Activated CD8-positive, alpha-beta memory T cell treated with anti-CD3 and anti-CD28 coated beads, Interleukin-2, amount 50 U/mL, for 4 hours (primary cell): ENCODE data around the gene ATG2A.

Experiments
- DNase-seq: peaks from one replicate; pipeline ENCODE4 v3.0.0-alpha.2; 2020

Gene ATG2A

GRCh38 chr11:64883575-64883974, 33.4 kb downstream of the ATG2A start:
- no peak for DNase-seq

DNA sequence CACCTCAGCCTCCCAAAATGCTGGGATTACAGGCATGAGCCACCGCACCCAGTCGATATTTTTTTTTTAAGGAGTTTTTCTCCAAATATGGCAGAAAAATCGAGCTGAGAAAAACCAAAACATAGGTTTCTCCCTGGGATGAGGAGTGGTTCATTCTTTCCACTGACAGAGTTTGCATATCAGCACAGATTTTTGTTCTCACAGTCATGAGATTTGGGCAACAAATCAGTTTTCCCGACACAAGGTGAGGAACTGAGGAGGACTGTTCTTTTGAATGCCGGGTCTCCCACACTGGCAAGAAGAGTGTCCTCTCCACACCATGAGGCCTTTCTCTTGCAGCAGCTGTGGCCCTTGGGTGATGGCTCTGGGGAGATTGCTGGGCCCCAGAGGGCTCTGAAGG, 34.8 kb downstream of the ATG2A start:
- no peak for DNase-seq

DNA sequence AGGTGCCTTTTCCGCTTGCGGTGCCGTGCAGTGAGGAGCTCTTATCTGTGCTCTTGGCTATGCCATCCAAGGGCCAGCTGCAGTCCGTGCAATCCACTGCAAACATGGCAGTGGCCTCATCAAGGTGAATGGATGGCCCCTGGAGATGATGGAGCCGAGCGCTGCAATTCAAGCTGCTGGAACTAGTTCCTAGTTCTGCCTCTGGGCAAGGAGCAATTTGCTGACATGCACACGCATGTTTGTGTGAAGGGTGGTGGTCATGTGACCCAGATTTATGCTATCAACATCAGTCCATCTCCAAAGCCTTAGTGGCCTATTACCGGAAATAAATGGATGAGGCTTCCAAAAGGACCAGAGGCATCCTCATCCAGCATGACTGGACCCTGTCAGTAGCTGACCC, 35.5 kb downstream of the ATG2A start:
- no peak for DNase-seq

DNA sequence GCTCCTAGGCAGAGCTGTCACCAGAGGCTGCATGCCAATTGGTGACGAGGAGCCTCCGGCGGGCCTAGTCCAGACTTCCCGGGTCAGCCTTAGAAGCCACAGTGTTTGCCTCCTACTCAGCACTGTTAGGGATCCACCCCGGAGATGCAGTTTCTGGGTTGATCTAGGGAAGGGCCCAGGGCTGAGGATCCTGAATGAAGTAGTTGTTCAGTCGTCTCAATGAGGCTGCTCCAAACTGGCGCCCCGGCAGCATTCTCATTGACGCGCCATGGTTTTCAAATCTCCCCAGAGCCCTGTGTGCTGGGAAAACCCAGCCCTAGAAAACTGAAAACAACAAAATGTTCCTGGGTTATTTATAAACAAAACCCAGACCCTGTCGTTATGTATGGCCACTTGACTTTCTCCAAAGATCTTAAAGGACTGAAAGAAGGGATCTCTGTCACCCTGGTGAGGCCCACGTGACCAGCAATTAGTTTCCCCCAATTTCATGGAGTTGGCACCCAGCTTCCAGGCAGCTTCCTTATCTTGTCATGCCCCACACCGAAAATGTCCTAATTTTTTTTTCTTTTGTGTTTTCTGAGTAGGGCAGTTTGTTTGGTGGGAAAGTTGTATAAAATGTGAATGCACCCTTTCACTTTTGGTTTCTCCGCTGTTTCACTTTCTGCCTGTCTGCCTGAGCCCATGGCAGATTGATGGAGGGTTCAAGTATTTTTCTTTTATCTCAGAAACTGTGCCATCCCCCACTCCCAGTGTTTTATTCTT, 36.6 kb downstream of the ATG2A start:
- no peak for DNase-seq

- no peak for DNase-seq
These were observed 37.6 kb downstream of the ATG2A start for GRCh38 chr11:64879244-64879900.

DNA sequence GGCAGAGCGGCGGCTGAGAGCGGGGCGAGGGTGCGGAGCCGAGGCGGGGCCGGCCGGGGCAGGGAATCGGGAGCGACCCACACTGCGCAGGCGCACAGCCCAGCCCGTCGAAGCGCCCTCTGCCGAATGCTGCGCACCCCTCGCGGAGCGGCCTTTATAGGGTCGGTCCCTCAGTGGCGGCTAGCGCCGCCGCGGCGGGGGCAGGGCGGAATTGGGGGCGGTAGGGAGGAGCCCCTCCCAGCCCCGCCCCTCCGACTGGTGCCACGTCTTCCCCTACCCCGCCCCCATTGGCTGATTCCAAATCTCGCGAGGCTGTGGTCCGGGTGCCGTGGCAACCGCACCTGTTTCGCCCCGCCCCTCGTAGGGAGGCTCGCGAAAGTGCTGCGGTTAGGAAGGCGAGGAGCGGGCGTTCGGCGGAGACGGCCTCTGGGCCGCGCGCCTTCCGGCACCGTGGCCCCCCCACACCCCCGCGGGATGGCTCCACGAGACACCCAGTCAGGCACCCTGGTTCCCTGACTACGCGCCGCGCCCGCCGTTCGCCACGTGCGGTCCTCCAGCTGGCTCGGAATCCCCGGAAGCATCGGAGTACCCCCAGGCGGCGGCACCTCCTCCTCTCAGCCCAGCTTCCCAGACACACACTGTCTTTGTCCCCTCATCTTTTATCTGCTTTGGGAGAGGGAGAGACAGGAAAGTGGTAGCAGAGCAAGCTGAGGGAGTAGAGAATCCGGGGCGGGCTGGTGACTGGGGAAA, 38.3 kb downstream of the ATG2A start, which contains the start of gene EHD1:
Gene EHD1 (minus strand): TSS at position 128 of the 750 bp plus-strand sequence. CDS start 157 bp downstream, outside the sequence.
- DNase-seq: peak; percentile 100

DNA sequence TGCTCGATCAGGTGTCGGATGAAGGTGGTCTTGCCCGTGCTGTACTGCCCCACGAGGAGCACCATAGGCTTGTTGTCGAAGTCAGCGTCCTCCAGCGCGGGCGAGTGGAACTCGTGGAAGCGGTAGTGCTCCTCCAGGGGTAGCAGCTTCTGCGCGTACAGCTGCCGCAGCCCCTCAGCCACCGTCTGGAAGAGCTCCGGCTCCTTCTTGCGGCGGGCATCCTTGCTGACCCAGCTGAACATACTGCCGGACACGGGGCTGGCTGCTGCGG, 38.9 kb downstream of the ATG2A start:
- no peak for DNase-seq

- DNase-seq: no peak
These were observed 39.4 kb downstream of the ATG2A start for GRCh38 chr11:64877390-64878222.

- DNase-seq: no peak
These were observed 40.1 kb downstream of the ATG2A start for GRCh38 chr11:64876835-64877341.

DNA sequence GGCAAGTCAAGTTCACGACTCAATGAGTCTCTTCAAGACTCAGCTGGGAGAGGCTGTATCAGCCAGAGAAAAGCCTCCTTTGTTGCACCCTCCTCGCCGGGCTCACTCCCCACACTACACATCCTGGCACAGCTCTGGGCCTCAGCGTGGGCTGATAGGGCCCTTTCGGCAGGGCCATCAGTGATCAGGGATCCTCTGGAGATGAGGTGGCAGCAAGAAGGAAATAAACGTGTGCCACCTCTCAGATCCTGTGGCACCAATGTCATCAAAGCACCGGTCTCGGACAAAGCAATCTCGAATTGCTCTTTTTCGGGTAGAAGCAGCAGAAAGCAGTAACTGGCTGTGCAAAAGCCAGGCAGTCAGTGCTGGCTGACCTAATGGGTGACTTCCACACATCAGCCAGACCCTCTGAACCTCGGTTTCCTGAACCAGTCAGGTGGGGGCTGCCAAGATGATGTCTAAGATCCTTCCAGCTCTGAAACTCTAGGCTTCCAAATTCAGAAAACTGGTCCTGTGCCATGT, 40.7 kb downstream of the ATG2A start:
- no peak for DNase-seq

GRCh38 chr11:64875369-64876228, 41.4 kb downstream of the ATG2A start:
- no peak for DNase-seq

DNA sequence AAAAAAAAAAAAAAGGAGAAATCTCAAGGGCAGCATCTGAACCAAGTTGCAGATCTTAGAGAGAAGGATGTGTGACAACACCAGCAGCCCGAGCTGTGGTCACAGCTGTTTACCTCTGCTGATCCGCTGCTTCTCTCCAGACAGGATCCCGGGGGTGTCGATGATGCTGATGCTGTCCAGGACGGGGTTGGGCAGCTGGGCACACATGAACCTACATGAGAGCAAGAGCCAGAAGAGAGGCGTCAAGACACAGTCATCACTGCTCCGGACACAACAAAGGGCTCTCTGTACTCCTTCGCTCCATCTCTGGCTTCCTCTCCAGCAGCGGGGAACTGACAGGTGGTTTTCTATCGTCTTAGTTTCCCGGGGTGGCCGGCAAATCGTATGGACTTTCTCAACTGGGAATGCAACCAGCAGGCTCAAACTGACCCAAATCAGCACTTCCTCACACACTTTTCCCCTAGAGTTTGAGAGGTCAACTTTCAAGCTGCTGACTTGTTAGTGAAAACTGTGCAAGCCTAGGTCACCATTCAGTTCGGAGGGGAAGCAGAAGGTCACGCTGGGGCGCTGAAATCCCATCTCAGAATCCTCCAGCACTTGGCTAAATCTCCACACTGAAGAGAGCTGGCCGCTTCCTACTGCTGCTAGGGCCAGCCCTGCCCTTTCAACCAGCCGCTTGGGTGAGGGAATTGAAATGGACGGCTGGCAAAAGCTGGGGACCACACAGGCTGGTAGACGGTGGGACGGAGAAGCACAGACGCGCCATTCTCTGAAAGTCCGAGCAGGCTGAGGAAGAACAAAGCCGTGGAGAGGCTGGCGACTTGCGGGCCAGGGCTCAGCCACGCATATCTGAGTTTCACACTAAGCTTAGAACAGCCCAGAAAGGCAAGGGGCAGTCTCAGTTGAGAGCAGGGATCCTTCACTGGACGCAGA, 42.4 kb downstream of the ATG2A start:
- DNase-seq: no peak

GRCh38 chr11:64872790-64873488, 44.1 kb downstream of the ATG2A start:
- DNase-seq: no peak

DNA sequence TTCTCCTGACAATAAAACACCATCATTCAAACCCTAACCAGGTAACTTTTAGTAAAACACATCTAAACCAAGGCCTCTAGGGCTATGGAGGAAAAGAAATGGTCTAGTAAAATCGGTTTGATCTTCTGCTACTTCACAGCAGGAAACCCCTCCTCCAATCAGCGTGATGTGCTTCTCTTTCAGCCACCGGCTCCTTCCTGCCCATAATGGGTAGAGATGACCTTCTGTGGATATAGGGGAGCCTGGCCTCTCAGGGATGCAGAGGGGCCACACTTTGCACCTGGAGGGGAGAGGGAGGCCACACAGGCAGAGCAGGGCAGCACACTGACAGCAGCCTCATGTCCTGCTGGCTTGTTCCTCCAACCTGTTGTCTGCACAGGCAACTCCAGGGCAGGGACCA, 45.5 kb downstream of the ATG2A start:
- DNase-seq: no peak

GRCh38 chr11:64870893-64871466, 46.0 kb downstream of the ATG2A start:
- no peak for DNase-seq

- DNase-seq: no peak
These were observed 46.7 kb downstream of the ATG2A start for GRCh38 chr11:64870176-64870892.

GRCh38 chr11:64869571-64870175, 47.3 kb downstream of the ATG2A start:
- DNase-seq: no peak

GRCh38 chr11:64868904-64869570, 48.0 kb downstream of the ATG2A start:
- no peak for DNase-seq
